HG02970 (cell line): ENCODE results near the gene GGT1.
"Not testable (repeated sequence)": the region's sequence is repeated elsewhere in the genome, so short reads cannot be mapped to it uniquely, and the experiment has no call there.

Source experiments
- ATAC-seq: cut with Tn5 transposase; IDR thresholded peaks from one replicate; pipeline ENCODE4 v1.9.1; 2021; ENCODE audit warnings: mild to moderate bottlenecking, moderate library complexity, moderate number of reproducible peaks; ENCODE audit not compliant: unreplicated experiment, low FRiP score

GGT1 gene

DNA sequence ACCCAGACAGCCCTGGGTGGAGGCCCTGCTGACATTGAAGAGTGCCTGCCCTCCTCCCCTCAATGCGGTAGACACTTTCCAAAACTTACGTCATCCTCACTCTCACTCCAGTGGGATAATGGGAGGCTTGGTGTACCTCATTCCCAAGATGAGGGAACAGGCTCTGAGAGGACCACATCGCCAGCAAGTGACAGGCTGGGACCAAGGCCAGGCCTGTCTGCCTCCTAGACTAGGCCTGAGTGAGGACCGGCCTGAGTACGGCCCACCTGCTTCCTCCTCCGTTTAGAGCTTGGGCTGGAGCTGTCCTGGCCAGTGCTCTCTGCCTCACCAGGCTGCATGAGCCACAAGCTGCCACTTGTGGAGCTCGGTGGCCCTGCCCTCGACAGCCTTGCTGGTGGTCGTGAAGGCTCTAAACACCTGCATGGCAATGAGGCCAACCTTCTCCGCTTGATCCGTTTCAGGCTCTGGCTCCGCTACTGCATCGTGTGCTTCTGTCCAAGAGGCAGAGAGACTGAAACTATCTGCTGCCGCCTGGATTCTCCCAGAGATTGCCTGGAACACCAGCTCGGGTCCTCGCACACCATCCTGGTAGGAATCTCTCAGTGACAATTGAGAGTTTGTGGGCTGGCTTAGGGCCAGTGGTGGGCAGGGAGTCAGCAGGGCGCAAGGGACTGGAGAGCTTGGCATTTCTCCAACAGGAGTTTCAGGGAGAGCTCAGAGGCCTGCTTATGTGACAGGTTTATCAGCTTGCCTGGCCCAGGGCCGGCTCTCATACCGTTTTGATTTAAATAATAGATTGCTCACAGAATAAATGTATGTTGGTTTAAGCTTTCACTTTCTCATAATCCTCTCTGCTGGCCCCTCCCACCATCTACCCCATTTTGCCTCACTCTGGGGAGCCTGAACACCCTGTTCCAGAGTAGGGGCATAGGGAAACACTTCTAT lies 19.5 kb upstream of the GGT1 start:
- no peak for ATAC-seq

DNA sequence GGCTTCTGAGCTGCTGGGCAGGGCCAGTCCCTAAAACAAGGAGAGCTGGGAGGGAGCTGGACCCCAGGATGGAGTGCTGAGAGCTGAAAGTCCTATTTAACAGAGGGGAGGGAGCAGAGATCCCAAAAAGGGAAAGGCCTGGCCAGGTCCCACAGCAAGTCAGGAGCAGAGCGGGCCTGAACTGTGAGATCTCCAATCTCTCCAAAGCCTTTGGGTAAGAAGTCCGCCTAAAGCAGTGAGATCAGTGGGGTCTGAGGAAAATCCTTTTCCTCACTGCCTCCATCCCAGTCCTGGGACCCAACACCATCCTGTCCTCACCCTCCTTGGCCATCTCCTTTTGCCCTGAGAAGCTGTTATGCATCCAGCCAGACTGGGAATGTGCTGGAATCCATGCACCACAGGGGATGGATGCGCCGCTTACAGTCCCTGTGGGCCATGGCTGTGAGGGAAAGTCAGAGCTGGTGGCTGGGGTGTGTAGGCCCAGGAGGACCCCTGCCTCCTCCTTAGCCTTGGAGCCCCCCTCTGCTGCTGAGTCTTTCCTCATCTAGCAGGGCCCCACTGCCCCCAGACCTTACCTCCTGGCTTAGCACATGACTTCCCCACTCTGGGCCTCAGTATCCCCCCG lies 18.7 kb upstream of the GGT1 start:
- no peak for ATAC-seq

DNA sequence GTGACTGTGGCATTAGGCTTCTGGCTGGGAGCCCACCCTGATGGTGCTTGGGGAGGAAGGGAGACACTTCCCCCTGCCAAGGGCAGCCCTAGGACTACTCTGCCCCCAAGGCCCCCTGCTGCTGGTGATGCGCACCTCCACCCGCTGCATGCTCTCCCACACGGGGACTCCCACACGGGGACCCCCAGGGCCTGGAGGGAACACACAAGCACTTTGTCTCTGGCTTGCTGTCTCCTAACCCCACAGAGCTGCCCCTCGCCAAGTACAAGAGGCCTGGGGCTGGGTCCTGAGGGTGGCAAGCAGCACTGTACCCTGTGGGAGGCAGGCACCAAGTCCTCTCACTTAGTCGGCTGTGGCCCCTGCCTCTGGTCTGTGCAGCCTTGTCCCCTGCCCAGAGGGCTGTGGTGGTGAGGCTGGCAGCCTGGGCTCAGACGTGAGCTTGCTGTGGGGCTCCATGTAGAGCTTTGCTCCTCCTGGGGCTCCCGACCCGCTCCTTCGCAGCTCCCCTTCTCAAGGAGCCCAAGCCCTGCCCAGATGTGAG lies 18.1 kb upstream of the GGT1 start:
- no peak for ATAC-seq

DNA sequence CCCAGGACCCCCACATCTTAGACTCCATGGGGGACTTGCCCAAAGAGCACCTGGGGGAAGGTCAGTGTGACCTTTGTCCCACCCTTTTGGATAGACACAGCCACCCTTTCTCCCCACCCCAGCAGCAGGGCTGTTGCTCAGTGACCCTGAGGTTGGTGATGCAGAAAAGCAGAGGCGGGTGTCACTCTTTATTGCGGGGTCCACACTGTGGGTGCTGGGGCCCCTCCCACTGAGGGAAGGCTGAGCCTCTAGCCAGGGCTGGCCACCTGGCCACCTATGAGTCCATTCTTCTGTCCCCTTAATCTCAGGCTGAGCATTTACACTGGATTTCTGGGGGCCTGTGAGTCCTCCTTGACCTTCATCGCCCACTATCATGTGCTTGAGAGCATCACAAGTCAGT lies 17.5 kb upstream of the GGT1 start:
- no peak for ATAC-seq

DNA sequence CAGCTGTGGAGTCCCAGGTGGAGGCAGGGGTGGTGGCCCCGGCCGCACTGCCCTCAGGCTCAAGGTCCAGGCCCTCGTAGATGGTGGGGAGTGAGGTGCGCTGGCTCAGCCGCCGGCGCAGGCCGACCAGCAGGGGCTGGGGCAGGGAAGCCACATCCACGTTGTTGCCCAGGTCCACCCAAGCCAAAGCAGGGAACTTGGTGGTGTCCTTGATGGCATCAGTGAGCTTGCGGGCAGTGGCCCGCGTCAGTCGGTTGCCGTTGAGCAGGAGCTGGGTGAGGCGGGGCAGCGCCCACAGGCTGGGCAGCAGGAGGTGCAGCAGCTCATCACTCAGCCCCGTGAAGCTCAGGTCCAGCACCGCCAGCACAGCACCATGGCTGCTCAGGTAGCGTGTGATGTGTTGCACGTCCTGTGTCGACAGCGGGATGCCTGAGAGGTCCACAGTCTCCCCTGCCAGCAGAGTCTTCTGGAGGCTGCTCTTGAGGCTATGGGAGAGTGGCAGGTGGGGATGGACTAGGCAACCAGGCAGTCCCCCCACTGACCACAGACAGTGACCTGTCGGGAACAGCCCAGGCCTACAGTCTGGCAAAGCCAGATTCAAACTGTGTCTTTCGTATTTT lies 17.0 kb upstream of the GGT1 start:
- no peak for ATAC-seq

DNA sequence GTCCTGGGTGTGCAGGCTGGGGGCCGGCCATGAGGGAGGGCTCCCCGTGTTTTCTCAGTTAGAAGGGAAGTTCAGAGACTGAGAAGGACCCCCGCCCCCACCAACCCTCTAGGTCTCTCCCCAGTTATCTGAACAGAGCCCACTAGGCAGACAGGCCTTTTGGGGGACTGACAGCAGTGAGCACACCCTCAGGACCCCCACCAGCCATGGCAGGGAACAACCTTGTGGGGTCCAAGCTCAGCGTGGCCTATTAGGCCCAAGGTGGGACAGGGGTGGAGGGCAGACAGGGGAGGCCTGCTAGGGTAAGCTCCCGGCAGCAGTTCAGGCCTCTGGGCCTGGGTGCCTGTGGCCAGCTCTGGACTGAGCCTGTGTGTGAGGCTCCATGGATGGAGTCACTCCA lies 15.7 kb upstream of the GGT1 start:
- ATAC-seq, result no peak

DNA sequence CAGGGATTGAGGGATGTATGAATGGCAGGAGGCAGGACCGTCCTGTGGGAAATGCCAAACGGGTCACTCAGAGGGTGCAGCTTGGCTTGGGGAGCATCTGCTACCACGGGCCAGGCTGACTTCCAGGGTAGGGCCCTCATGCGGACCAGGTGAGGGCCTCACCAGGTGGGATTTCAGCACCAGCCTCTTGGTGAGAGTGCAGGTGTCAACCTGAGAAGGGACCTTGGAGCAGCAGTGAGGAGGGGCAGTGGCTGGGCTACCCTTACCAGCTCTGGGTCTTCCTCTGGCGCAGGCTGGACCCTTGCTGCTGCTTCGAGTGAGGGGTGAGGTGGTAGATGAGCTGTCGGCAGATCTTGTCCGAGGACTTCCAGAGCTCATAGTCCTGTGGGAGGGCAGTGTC lies 15.0 kb upstream of the GGT1 start:
- ATAC-seq, result no peak

DNA sequence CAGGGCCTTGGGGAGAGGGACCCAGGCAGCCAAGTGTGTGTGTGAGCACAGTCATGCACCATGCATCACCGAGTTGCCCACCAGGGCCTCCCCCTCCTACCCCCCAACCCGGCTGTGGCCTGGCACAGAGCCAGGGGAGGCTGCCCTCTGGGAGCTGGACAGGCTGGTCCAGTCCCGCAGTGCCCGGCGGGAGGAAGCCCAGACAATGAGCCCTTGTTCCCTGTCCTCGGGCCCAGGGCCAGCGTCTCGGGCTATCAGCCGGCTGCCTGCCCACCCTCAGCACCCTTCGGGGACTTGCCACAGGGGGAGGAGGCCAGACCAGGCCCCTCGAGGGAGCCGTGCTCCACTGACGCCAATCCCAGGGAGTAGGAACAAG lies 14.6 kb upstream of the GGT1 start:
- no peak for ATAC-seq

DNA sequence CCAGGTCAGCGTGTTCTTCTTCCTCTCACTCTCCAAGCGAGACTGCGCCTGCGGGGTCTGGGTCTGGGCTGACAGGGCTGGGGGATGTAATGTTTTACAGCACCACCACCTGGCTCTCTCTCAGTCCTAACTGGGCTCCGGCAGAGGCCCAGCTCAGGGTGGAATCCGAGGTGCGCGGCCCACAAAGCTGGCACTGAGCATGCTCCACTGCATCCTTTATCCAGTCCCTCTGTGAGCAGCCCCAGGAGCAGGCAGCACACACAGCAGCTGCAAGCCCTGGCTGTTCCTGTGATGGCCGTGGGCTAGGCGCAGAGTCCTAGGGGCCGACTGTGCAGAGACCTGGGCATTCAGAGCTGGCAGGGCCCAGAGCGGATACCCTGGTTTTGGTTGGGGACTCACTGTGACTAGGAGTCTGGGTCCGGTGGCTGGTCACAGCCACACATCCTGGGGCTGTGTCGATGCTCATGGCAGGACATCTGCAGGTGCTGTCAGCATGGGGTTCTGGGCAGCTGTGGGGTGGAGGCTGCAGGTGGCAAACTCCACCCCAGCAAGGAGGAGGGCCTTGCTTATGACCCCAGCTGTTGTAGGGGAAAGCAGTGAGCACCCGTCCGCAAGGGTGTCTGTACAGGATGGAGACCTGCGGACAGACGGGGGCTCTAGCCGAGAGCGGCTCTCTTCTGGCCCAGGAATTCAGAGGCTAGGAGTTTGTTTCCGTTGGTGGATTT lies 14.1 kb upstream of the GGT1 start:
- no peak for ATAC-seq

DNA sequence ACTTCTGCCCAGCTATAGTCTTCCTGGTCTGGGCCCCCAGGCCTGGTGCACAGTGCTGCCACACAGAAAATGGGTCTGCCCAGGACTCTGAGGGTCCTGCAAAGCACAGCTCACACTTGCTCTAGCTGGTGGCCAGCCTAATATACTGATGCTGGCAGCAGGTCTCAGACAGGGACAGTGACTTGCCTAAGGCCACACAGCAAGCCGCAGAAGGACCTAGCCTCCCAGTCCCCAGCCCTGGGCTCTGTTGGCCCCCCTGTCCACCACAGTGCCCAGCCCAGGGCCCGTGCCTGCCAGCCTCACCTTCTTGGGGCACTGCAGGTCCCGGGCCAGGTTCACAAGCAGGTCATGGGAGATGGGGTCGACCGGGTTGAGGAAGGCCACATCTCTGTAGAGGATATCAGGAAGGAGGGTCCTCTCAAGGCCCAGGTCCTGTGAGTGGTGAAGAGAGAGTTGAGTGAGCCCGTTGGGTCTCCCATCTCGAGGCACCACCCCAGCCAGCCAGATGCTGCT lies 13.4 kb upstream of the GGT1 start:
- no peak for ATAC-seq

DNA sequence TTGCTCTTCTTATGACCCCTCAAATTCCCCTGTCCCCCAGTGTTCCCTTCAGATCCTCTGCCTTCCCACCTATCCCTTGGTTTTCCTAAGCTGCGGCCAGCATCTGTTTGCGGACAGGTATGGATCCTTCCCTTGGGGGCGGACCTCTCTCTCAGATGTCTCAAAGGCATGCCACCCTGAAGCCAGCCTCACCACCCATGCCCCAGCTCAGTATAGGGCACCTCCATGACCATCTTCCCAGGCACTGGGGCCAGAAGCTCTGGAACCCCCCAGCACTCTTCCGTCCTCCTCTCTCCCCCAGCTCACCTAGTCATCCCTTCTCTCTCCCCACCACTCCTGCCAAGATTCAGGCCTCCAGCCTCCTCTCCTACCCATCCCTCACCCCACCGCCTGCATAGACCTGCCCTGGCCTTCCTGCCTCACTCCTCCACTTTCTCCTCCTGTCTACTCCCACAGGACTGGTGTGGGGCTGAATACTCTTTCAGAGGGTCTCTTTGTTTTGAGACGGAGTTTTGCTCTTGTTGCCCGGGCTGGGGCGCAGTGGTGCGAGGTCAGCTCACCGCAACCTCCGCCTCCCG lies 12.3 kb upstream of the GGT1 start:
- ATAC-seq, result no peak

DNA sequence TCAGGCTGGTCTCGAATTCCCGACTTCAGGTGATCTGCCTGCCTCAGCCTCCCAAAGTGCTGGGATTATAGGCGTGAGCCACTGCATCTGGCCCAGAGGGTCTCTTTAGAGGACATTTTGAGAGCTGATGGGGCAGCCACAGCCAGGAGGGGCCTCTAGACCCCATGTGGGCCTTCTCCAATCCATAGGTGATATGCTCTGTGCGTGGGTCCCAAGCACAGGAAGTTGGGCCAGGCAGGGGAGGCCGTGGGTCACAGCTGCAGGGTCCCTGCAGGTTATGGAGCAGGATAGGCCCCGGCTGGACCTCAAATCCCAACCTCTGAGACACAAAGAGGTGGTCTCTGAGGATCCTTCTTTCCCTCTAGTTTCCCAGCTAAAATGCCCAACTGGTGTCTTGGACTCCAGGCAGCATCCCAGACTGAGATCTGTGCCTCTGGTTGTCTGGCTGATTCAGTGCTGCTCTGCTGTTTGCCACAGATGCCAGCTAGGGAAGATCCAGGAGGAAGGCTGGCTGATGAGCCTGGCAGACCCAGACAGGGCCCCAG lies 11.6 kb upstream of the GGT1 start:
- no peak for ATAC-seq

DNA sequence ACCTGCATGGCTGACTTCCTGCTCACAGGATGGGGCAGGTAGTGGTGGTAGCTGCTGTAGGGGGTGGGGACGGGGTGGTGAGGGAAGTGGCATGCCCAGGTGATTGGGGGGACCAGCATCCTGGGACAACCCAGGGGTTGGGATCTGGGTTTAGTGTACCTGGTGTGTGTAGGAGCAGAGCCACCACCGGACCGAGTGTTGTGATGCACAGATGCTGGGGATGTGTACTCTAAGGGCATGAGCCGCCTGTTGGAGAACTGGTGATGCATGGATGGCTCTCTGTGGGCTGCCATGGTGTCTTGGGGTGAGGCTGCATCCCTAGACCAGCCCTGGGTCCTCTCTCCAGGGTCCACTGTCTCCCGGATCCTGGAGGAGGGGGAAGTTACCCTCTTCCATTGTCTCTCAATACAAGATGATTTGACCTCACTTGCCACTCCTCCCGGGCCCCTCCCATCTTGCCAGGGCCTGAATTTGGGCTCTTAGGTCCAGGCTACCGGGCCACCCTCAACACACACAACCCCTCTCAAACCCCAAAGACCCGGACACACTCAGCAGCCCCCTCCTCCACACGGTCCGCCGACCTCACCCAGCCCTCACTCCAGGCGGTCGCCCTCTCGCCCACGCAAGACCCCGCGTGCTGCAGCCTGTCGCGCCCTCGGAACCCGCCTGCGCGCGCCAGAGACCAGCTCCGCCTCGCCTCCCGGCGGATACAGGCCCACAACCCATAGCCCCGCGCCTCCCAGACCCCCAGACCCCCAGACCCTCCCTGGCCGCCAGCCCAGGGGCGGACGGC lies 10.7 kb upstream of the GGT1 start:
- ATAC-seq, result no peak

DNA sequence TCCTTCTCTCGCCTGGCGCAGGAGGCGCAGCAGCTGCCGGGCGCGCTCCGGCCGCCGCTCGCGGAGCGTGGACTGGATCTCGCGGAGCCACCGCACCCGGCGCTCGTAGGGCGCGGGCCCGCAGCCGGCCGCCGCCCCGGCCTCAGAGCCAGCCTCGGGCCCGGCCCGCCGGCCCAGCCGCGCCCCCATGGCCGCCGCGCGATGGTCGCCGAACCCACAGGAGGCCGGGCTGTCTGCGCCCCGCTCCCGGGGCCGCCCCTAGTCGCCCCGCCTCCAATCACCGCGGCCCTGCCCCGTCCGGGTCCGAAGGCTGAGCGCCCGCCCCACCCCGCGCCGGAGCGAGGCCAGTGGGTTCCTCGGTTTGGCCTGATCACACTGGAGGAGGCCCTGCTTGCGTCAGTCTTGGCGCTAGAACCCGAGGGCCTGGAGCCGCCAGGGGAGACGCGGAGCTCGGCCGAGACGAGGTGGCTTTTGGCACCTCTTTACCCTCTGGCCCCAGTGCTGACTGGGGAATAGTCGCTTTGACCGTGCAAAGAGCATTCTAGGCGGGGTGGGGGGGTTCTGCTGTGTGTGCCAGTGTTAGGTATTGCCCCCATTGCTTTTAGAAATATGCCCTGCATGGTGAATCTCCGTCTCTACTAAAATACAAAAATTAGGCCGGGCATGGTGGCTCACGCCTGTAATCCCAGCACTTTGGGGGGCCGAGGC lies 10.0 kb upstream of the GGT1 start, which contains the start of gene LRRC75B:
LRRC75B (minus strand) TSS at position 223 of the 708 bp plus-strand sequence; CDS start at position 189, 34 bp downstream.
- ATAC-seq, result no peak

DNA sequence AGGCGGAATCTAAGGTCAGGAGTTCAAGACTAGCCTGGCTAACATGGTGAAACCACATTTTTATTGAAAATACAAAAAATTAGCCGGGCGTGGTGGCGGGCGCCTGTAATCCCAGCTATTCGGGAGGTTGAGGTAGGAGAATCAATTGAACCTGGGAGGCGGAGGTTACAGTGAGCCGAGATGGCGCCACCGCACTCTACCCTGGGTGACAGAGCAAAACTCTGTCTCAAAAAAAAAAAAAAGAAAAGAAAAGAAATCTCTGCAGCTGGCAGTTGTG lies 9.5 kb upstream of the GGT1 start:
- ATAC-seq, result not testable (repeated sequence)

DNA sequence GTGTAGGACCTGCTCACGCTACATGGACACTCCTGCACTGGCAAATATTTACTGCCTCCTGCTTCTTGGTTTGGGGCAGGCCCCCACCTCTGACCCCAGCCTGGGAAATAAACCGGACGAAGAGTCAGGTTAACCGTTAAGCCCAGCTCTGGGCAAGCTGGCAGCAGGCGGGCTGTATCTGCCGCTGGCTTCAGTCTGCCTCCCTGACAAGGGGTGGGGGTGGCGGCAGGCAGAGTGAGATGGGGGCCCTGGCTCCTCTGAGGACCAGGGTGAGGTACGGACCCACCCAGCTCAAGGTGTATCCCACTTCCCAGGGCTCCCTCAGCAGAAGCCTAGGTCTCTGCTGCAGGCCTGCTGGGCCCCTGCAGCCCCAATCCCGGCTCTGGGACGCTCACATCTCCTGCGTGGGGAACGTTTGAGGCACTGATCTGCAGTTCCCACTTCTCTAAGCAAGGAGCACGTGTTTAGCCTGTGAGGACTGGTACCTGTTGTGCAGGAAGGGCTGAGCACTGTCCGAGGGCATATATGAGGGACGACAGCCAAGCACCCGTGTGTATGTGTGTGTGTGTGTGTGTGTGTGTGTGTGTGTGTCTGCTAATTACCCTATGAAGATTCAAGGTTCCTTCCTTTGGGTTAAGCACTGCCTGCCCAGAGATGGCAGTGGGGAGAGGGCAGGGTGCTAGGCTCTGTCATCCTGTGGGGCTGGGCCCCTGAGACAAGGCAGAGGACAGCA lies 9.0 kb upstream of the GGT1 start:
- ATAC-seq, result no peak

DNA sequence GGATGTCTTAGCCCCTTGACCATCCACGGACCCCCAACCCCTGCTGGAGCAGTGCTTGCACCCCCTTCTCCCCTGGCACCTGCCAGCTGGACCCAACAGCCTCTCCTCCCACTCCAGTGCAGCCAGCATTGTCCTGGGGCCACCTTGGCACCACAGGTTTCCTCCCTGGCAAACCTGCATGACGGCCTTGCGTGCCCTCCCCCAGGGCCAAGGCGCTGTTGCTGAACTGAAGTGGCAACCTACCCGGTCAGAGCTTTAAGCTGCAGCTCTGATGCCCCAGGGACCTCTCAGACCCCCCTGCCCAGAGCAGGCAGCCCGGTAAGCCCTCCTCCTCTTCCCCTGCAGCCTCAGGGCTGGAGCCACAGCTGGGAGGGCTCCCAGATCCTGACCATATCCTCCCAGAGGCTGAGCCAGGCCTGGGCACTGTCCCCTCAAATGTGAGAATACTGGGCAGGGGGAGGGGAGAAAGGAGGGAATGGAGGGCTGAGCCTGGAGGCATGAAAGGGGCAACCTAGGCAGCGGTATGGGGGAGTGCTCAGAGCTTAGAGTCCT lies 8.3 kb upstream of the GGT1 start:
- no peak for ATAC-seq

DNA sequence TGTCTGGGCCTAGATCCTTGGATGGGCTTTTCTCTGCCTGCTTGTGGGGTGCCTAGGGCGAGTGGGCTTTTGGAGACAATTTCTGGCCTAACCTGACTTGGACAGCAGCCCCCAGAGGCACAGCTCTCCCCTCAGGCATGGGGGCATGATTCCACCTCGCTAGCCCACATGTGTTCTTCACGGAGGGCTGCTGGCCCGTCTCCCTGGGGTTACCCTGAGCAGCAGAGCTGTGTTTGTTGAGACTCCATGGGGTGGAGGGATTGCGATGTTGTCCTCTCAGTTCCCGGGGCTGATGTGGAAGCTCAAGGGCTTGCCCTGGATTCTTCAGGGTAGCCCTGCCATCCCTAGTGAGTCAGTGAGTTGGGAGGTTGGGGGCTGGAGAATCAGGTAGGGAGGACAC lies 7.8 kb upstream of the GGT1 start:
- no peak for ATAC-seq
